ENCODE results near the gene RPS18. TPM values are rescaled to one million over a fixed set of nuclear protein-coding genes. Genes with fewer than 3 reads are reported as not detected.

Gene RPS18
- total RNA-seq, 1 experiment from 2014 or later: 4,062 TPM

GRCh38 chr6:33276864-33277662, 5.2 kb downstream of the RPS18 start, which contains the start of gene B3GALT4:
Gene B3GALT4 (plus strand): TSS chr6:33277123. CDS start chr6:33277420, 297 bp downstream.
- H3K4me2 ChIP-seq (ENCODE audit: low read length): peak within 1 kb of the TSS; percentile 86
- ATAC-seq (peak; percentile 65), DNase-seq (ENCODE audit: low read depth, low spot score) (no peak)
- ChIA-PET CTCF (interaction anchor here (0.6 to 1.8 kb wide), 7 partner anchors 12 to 263 kb away, joined by 3 to 9 read pairs (median 5); partner anchors contain the start of genes PFDN6, RGL2, WDR46 and ZBTB22), RAD21 (ENCODE audit: low non-redundant PET in 1 of 2, low total read pairs in 2 of 2, uncharacterized antibody in 2 of 2, unreplicated experiment in 2 of 2) (no interaction called here), POLR2A (interaction anchor here (0.8 to 2.4 kb wide), 10 partner anchors 12 to 133 kb away, joined by 3 to 12 read pairs (median 6); partner anchors contain the start of genes PFDN6, RGL2, WDR46 and ZBTB22)
- BruUV-seq (replicated peaks): no TSS peak
- peak within 1 kb of the TSS; percentile 34 to 99 for H3K4me3 ChIP-seq (replicated peaks in 1 of 2; ENCODE audit: low read depth in 1 of 2, low read length in 2 of 2)
- peaks cover 42% of the 10 kb centered on the region for H3K79me2 ChIP-seq (ENCODE audit: insufficient read depth, low read length)
- peaks cover 22% of the 10 kb centered on the region for H4K20me1 ChIP-seq (ENCODE audit: insufficient read depth)
- intact Hi-C loops (cut with micrococcal nuclease): no loop called here
- H3K9me2 ChIP-seq (ENCODE audit: insufficient read depth): no peaks in the 10 kb centered on the region
- H3K36me3 ChIP-seq (ENCODE audit: control insufficient read depth in 1 of 2, insufficient read depth in 2 of 2, low read length in 2 of 2): peaks cover 31 to 56% of the 10 kb centered on the region in 2 experiments
- H3K9ac ChIP-seq (ENCODE audit: low read length): peak within 1 kb of the TSS; percentile 98
- H3K27ac ChIP-seq (ENCODE audit: low read depth, low read length): peak within 1 kb of the TSS; percentile 82
- no peak within 1 kb of the TSS for H2AFZ ChIP-seq (ENCODE audit: low read depth, low read length, poor library complexity, severe bottlenecking)
- H3K9me3 ChIP-seq (ENCODE audit: control insufficient read depth in 1 of 2, insufficient read depth in 1 of 2, low read depth in 1 of 2, low read length in 2 of 2): no peaks in the 10 kb centered on the region
- no peaks in the 10 kb centered on the region for H3K27me3 ChIP-seq (ENCODE audit: insufficient read depth, low read length)
- H3K4me1 ChIP-seq (ENCODE audit: control insufficient read depth in 1 of 2, insufficient read depth in 2 of 2, low read length in 2 of 2): peaks cover 43 to 68% of the 10 kb centered on the region in 2 experiments
- no peak for TF ChIP-seq EGR1 (IDR thresholded peaks at IDR 0.05; ENCODE audit: low read depth)
- TF ChIP-seq RAD21 (IDR thresholded peaks at IDR 0.05; ENCODE audit: low read depth): no peak
- TF ChIP-seq, protein P1, sequence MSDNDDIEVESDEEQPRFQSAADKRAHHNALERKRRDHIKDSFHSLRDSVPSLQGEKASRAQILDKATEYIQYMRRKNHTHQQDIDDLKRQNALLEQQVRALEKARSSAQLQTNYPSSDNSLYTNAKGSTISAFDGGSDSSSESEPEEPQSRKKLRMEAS (IDR thresholded peaks at IDR 0.05): no peak
- TF ChIP-seq CEBPB (IDR thresholded peaks at IDR 0.05; ENCODE audit: low read depth): no peak
- TF ChIP-seq ELF1 (IDR thresholded peaks at IDR 0.05; ENCODE audit: borderline replicate concordance, low read depth): no peak
- TF ChIP-seq, protein P2, sequence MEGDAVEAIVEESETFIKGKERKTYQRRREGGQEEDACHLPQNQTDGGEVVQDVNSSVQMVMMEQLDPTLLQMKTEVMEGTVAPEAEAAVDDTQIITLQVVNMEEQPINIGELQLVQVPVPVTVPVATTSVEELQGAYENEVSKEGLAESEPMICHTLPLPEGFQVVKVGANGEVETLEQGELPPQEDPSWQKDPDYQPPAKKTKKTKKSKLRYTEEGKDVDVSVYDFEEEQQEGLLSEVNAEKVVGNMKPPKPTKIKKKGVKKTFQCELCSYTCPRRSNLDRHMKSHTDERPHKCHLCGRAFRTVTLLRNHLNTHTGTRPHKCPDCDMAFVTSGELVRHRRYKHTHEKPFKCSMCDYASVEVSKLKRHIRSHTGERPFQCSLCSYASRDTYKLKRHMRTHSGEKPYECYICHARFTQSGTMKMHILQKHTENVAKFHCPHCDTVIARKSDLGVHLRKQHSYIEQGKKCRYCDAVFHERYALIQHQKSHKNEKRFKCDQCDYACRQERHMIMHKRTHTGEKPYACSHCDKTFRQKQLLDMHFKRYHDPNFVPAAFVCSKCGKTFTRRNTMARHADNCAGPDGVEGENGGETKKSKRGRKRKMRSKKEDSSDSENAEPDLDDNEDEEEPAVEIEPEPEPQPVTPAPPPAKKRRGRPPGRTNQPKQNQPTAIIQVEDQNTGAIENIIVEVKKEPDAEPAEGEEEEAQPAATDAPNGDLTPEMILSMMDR (IDR thresholded peaks at IDR 0.05 in 2 of 3, conservative IDR thresholded peaks at IDR 0.05 in 1 of 3; ENCODE audit: borderline replicate concordance in 1 of 3, insufficient read depth in 1 of 3, low read depth in 2 of 3, low read length in 2 of 3): peak in 2 of 3 experiments; percentile 46 to 63; a peak in 4 of 6 replicates
- no peak for TF ChIP-seq SIN3A (IDR thresholded peaks at IDR 0.05; ENCODE audit: low read depth)
- TF ChIP-seq SRF (IDR thresholded peaks at IDR 0.05; ENCODE audit: low read depth): no peak
- TF ChIP-seq CBX3 (IDR thresholded peaks at IDR 0.05; ENCODE audit: low read depth): no peak
- TF ChIP-seq, protein P3, sequence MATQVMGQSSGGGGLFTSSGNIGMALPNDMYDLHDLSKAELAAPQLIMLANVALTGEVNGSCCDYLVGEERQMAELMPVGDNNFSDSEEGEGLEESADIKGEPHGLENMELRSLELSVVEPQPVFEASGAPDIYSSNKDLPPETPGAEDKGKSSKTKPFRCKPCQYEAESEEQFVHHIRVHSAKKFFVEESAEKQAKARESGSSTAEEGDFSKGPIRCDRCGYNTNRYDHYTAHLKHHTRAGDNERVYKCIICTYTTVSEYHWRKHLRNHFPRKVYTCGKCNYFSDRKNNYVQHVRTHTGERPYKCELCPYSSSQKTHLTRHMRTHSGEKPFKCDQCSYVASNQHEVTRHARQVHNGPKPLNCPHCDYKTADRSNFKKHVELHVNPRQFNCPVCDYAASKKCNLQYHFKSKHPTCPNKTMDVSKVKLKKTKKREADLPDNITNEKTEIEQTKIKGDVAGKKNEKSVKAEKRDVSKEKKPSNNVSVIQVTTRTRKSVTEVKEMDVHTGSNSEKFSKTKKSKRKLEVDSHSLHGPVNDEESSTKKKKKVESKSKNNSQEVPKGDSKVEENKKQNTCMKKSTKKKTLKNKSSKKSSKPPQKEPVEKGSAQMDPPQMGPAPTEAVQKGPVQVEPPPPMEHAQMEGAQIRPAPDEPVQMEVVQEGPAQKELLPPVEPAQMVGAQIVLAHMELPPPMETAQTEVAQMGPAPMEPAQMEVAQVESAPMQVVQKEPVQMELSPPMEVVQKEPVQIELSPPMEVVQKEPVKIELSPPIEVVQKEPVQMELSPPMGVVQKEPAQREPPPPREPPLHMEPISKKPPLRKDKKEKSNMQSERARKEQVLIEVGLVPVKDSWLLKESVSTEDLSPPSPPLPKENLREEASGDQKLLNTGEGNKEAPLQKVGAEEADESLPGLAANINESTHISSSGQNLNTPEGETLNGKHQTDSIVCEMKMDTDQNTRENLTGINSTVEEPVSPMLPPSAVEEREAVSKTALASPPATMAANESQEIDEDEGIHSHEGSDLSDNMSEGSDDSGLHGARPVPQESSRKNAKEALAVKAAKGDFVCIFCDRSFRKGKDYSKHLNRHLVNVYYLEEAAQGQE (IDR thresholded peaks at IDR 0.05; ENCODE audit: low read depth): no peak
- no peak for TF ChIP-seq ZNF274 (IDR thresholded peaks at IDR 0.05; ENCODE audit: low read depth, low read length)
- TF ChIP-seq EZH2phosphoT487 (IDR thresholded peaks at IDR 0.05; ENCODE audit: borderline replicate concordance): no peak
- TF ChIP-seq, protein P4, sequence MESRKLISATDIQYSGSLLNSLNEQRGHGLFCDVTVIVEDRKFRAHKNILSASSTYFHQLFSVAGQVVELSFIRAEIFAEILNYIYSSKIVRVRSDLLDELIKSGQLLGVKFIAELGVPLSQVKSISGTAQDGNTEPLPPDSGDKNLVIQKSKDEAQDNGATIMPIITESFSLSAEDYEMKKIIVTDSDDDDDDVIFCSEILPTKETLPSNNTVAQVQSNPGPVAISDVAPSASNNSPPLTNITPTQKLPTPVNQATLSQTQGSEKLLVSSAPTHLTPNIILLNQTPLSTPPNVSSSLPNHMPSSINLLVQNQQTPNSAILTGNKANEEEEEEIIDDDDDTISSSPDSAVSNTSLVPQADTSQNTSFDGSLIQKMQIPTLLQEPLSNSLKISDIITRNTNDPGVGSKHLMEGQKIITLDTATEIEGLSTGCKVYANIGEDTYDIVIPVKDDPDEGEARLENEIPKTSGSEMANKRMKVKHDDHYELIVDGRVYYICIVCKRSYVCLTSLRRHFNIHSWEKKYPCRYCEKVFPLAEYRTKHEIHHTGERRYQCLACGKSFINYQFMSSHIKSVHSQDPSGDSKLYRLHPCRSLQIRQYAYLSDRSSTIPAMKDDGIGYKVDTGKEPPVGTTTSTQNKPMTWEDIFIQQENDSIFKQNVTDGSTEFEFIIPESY (IDR thresholded peaks at IDR 0.05; ENCODE audit: extremely low read depth, insufficient replicate concordance, low read length): peak; percentile 10
- TF ChIP-seq TCF7L2 (IDR thresholded peaks at IDR 0.05; ENCODE audit: borderline replicate concordance, extremely low read depth, insufficient read depth, insufficient read length): peak; percentile 60
- no peak for TF ChIP-seq JUND (IDR thresholded peaks at IDR 0.05)
- no peak for TF ChIP-seq EZH2 (IDR thresholded peaks at IDR 0.05)
- no peak for TF ChIP-seq FOSL1 (IDR thresholded peaks at IDR 0.05; ENCODE audit: low read depth)
- TF ChIP-seq YY1 (IDR thresholded peaks at IDR 0.05; ENCODE audit: extremely low read depth, insufficient replicate concordance, low read depth, low read length): peak; percentile 12
- peak; percentile 29; the same call in 1 of the 2 replicates for TF ChIP-seq ZFX (IDR thresholded peaks at IDR 0.05)
